Gastroesophageal sphincter (tissue), 3 donors: ENCODE measurements around the gene OVOL2.

Experiments
- EP300 ChIP-seq: sonication (generic); formaldehyde crosslinking; IDR thresholded peaks from one replicate; pipeline ENCODE4 v1.6.1; 2017; ENCODE audit warnings: antibody characterized with exemption, mild to moderate bottlenecking
- POLR2A ChIP-seq, 2 donors: fragments of 450-650 bp; IDR thresholded peaks; one replicate each; pipeline ENCODE4 v1.6.1; 2017; ENCODE audit warnings: antibody characterized with exemption in 2 of 2, mild to moderate bottlenecking in 2 of 2, moderate library complexity in 1 of 2
- TF ChIP-seq, protein P1 (sequence below), 4 experiments: fragments of 200-600 bp in 2 of 4; fragments of 450-650 bp in 2 of 4; sonication (generic) in 1 of 4; IDR thresholded peaks; one replicate each; pipeline ENCODE4 v1.5.1; 2017 to 2019; ENCODE audit warnings: antibody characterized with exemption in 4 of 4, mild to moderate bottlenecking in 2 of 4, moderate library complexity in 2 of 4

DNA sequence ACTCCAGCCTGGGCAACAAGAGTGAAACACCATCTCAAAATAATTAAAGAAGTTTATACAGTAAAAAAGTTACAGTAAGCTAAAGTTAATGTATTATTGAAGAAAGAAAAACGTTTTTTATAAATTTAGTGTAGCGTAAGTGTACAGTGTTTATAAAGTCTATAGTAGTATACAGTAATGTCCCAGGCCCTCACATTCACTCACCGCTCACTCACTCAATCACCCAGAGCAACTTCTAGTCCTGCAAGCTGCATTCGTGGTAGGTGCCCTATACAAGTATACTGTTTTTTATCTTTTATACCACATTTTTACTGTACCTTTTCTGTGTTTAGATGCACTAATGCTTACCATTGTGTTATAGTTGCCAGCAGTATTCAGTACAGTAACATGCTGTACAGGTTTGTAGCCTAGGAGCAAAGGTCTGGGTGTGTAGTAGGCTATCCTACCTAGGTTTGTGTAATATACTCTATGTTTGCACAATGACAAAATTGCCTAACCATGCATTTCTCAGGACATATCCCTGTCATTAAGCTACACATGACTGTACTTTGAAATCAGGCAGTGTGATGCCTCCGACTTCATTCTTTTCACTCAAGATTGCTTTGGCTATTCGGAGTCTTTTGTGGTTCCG lies 72.2 kb downstream of the OVOL2 start:
- TF ChIP-seq, protein P1, sequence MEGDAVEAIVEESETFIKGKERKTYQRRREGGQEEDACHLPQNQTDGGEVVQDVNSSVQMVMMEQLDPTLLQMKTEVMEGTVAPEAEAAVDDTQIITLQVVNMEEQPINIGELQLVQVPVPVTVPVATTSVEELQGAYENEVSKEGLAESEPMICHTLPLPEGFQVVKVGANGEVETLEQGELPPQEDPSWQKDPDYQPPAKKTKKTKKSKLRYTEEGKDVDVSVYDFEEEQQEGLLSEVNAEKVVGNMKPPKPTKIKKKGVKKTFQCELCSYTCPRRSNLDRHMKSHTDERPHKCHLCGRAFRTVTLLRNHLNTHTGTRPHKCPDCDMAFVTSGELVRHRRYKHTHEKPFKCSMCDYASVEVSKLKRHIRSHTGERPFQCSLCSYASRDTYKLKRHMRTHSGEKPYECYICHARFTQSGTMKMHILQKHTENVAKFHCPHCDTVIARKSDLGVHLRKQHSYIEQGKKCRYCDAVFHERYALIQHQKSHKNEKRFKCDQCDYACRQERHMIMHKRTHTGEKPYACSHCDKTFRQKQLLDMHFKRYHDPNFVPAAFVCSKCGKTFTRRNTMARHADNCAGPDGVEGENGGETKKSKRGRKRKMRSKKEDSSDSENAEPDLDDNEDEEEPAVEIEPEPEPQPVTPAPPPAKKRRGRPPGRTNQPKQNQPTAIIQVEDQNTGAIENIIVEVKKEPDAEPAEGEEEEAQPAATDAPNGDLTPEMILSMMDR (IDR thresholded peaks at IDR 0.05): no peak
- TF ChIP-seq POLR2A (IDR thresholded peaks at IDR 0.05) (no peak), EP300 (no peak)
